ENCODE data around the gene SH3BGR. TPM values are rescaled to one million over a fixed set of nuclear protein-coding genes. Genes with fewer than 3 reads are reported as not detected.

Gene SH3BGR
- total RNA-seq, 2 donors from 2014 or later, result 18.8 to 22.4 TPM

DNA sequence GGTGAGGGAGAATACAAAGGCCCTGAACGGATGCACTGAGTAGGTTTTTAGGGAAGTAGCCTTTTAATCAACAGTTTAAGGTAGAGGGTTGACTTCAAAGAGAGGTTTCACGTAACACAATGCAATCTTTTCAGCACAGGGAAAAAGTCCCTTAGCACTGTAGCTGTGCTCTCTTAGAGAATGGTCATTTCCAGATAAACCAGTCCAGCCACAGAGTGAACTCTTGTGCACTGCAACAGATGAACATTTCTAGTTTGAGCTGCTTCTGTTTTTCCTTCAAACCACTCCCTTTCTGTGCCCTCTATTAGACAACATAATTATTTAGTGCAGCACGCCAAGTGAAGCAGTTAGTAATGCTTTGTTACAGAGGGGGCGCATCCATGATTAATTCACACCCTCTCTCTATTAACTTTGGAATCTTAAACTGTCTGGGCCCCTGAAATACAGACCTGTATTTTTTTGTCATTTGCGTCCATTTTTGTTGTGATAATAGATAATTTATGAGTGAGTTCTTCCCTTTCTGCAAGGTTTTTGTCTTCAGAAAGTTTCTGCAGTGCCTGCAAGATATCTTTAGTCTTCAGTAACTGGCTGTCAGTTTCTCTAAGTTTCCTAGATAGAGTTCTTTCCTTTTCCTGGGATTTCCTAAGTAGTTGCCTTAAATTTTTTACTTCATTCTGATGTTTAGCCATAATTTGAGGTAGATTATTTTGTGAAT, 29.1 kb upstream of the SH3BGR start:
- H3K27ac Mint-ChIP-seq, result no peak overlapping the region
- no peaks in the 10 kb centered on the region for H3K27me3 ChIP-seq (ENCODE audit: control insufficient read depth, insufficient read depth, low read length, poor library complexity, severe bottlenecking)
- peaks cover 19% of the 10 kb centered on the region for H3K4me1 Mint-ChIP-seq
- no peak overlapping the region for H3K4me3 Mint-ChIP-seq
- peaks cover 15% of the 10 kb centered on the region for H3K4me1 ChIP-seq (ENCODE audit: control insufficient read depth, insufficient read depth, low read length)
- H3K9me3 Mint-ChIP-seq, result peaks cover 13% of the 10 kb centered on the region
- H3K27me3 Mint-ChIP-seq (ENCODE audit: insufficient read depth), result no peaks in the 10 kb centered on the region
- DNase-seq, result no peak
- no peak for TF ChIP-seq CTCF (conservative IDR thresholded peaks at IDR 0.05)
- 73 to 90% methylated on average over 3 to 5 of the region's 5 CpGs for WGBS, 2 experiments (ENCODE audit: insufficient coverage in 1 of 2, insufficient read length in 1 of 2)
- peaks cover 3% of the 10 kb centered on the region for H3K9me3 ChIP-seq (ENCODE audit: control insufficient read depth, low read length)
- H3K9ac ChIP-seq (ENCODE audit: extremely low read depth, low read length, poor library complexity, severe bottlenecking), result no peak overlapping the region
- H3K4me3 ChIP-seq (ENCODE audit: low read length), result no peak overlapping the region
- H3K27ac ChIP-seq (ENCODE audit: low read depth, low read length), result no peak overlapping the region
- peaks cover 16% of the 10 kb centered on the region for H3K36me3 Mint-ChIP-seq (ENCODE audit: low read depth)
- no peaks in the 10 kb centered on the region for H3K36me3 ChIP-seq (ENCODE audit: control insufficient read depth, insufficient read depth, low read length)

DNA sequence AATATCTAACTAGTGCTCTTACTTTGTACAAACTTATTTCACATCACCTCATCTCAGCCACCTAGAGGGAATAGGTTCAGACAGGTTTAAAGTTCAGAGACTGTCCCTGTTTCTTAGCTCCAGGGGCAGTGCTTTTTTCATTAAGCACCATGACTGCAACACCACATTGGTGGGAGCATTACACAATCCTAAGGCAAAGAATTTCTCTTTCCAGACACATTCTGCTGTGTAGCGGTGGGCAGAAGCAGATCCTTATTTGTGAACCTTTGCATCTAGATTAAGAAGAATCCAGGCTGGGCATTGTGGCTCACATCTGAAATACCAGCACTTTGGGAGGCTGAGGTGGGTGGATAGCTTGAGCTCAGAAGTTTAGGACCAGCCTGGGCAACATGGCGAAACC, 22.3 kb upstream of the SH3BGR start:
- H3K27ac Mint-ChIP-seq, result peak overlapping the region; percentile 99
- H3K36me3 ChIP-seq (ENCODE audit: control insufficient read depth, insufficient read depth, low read length), result peaks cover 10% of the 10 kb centered on the region
- WGBS, 2 experiments (ENCODE audit: insufficient coverage in 1 of 2, insufficient read length in 1 of 2), result 22 to 74% methylated on average over 1 to 2 of the region's 2 CpGs
- peak overlapping the region; percentile 71 for H3K9ac ChIP-seq (ENCODE audit: extremely low read depth, low read length, poor library complexity, severe bottlenecking)
- peaks cover 6% of the 10 kb centered on the region for H3K9me3 ChIP-seq (ENCODE audit: control insufficient read depth, low read length)
- H3K9me3 Mint-ChIP-seq, result peaks cover 5% of the 10 kb centered on the region
- no peak overlapping the region for H3K4me3 Mint-ChIP-seq
- peaks cover 7% of the 10 kb centered on the region for H3K36me3 Mint-ChIP-seq (ENCODE audit: low read depth)
- no peak overlapping the region for H3K27ac ChIP-seq (ENCODE audit: low read depth, low read length)
- H3K27me3 Mint-ChIP-seq (ENCODE audit: insufficient read depth), result no peaks in the 10 kb centered on the region
- H3K4me3 ChIP-seq (ENCODE audit: low read length), result peak overlapping the region; percentile 29
- H3K27me3 ChIP-seq (ENCODE audit: control insufficient read depth, insufficient read depth, low read length, poor library complexity, severe bottlenecking), result no peaks in the 10 kb centered on the region
- no peak for TF ChIP-seq CTCF (conservative IDR thresholded peaks at IDR 0.05)
- peaks cover 4% of the 10 kb centered on the region for H3K4me1 ChIP-seq (ENCODE audit: control insufficient read depth, insufficient read depth, low read length)
- DNase-seq, result no peak
- H3K4me1 Mint-ChIP-seq, result peaks cover 38% of the 10 kb centered on the region

GRCh38 chr21:39430016-39430415, 21.8 kb upstream of the SH3BGR start:
- Histone ChIP-seq H3K4me3 (ENCODE audit: low read length) (peak overlapping the region; percentile 39), H3K36me3 (ENCODE audit: control insufficient read depth, insufficient read depth, low read length) (peaks cover 15% of the 10 kb centered on the region), H3K9ac (ENCODE audit: extremely low read depth, low read length, poor library complexity, severe bottlenecking) (peak overlapping the region; percentile 71), H3K27me3 (ENCODE audit: control insufficient read depth, insufficient read depth, low read length, poor library complexity, severe bottlenecking) (no peaks in the 10 kb centered on the region), H3K27ac (ENCODE audit: low read depth, low read length) (peak overlapping the region; percentile 36), H3K4me1 (ENCODE audit: control insufficient read depth, insufficient read depth, low read length) (peaks cover 4% of the 10 kb centered on the region), H3K9me3 (ENCODE audit: control insufficient read depth, low read length) (peaks cover 6% of the 10 kb centered on the region)
- Mint-ChIP-seq H3K4me3 (peak overlapping the region; percentile 37), H3K27me3 (ENCODE audit: insufficient read depth) (no peaks in the 10 kb centered on the region), H3K36me3 (ENCODE audit: low read depth) (peaks cover 7% of the 10 kb centered on the region), H3K27ac (peak overlapping the region; percentile 99), H3K4me1 (peaks cover 36% of the 10 kb centered on the region), H3K9me3 (peaks cover 5% of the 10 kb centered on the region)
- DNase-seq, result peak; percentile 61
- WGBS, 2 experiments (ENCODE audit: insufficient coverage in 1 of 2, insufficient read length in 1 of 2), result 66 to 75% methylated on average over 2 to 3 of the region's 3 CpGs
- no peak for TF ChIP-seq CTCF (conservative IDR thresholded peaks at IDR 0.05)
